Ascending aorta (tissue), 2 donors: ENCODE measurements around the gene AIF1. TPM values are rescaled to one million over a fixed set of nuclear protein-coding genes. Genes with fewer than 3 reads are reported as not detected.

Source experiments
- DNase-seq, 2 donors: peaks; one replicate each; pipeline ENCODE4 v3.0.0-alpha.2; 2019; ENCODE audit warnings: low spot score in 2 of 2
- H3K27ac ChIP-seq, 2 donors: fragments of 200-600 bp; sonication (generic); one replicate each; pipeline ENCODE4 v1.5.1; 2016 to 2017; ENCODE audit warnings: mild to moderate bottlenecking in 1 of 2
- H3K27me3 ChIP-seq: fragments of 200-600 bp; sonication (generic); one replicate; pipeline ENCODE4 v1.5.1; 2017
- H3K36me3 ChIP-seq, 2 donors: fragments of 200-600 bp; sonication (generic); one replicate each; pipeline ENCODE4 v1.5.1; 2016
- H3K4me1 ChIP-seq, 2 donors: fragments of 200-600 bp; sonication (generic); one replicate each; pipeline ENCODE4 v1.5.1; 2016 to 2017; ENCODE audit warnings: mild to moderate bottlenecking in 1 of 2
- H3K4me3 ChIP-seq, 2 donors: fragments of 200-600 bp; sonication (generic); one replicate each; pipeline ENCODE4 v1.5.1; 2016 to 2017; ENCODE audit warnings: mild to moderate bottlenecking in 1 of 2
- H3K9me3 ChIP-seq, 2 donors: fragments of 200-600 bp; sonication (generic); one replicate each; pipeline ENCODE4 v1.5.1; 2016
- intact Hi-C: fragments of 100-400 bp; cut with DNase I; formaldehyde crosslinking; loops from one replicate; pipeline ENCODE4 v1.15.1; 2023
- total RNA-seq: library from RNA; depleted of rRNA; stranded (reverse); fragments of >200 nt; gene quantifications from one replicate; pipeline ENCODE4 v1.1.0, GENCODE V29; 2016
- TF ChIP-seq, protein P1 (sequence below), 3 experiments: fragments of 200-600 bp in 2 of 3; fragments of 450-650 bp in 1 of 3; sonication (generic) in 2 of 3; IDR thresholded peaks; one replicate each; pipeline ENCODE4 v1.5.1; 2016 to 2019; ENCODE audit warnings: antibody characterized with exemption in 3 of 3, mild to moderate bottlenecking in 1 of 3, moderate library complexity in 1 of 3

Gene AIF1
- total RNA-seq, 1 donor from 2014 or later, result 1.7 TPM

DNA sequence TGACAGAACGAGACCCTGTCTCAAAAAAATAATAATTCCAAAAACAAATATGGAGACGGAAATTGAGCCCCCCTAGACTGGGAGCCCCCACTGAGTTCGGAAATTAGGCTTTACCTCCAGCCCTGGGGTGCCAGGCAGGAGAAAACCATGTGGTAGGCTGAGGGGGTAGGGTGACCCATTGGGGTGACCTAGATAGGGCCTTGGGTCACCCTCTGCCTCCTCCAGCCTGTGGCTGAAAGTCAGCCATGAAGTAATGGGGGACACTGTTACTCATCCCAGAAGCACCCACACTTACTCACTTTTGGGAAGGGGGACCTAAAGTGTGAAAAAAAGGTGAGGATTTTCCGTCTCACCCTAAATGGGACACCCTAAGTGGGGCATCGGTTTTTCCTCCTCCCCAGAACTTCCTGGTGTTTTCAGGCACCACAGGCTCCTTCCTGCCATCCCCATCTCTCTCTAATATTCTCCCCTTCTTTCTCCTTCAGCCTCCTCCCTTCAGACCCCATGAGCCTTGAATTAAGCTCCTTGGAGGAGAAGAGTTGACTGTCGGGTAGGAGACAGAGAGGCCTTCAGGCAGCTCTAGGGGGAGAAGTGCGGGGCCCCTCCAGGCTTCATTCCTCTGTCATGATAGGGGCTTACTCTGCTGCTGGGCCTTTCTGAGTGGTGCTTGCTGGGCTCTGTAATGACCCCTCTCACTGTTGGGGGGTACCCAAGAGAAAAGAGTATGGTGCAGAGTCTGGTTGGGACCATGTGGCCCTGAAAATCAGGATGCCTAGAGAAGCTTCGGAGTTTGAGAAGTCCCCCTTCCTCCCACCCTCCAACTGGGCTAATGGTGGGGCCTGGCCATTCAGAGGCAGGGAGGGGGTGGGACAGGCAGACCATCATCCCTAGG is 35.2 kb upstream of the AIF1 start:
- Histone ChIP-seq H3K4me1 (peaks cover 0 to 12% of the 10 kb centered on the region in 2 donors), H3K4me3 (no peak overlapping the region), H3K27me3 (no peaks in the 10 kb centered on the region), H3K9me3 (no peaks in the 10 kb centered on the region), H3K36me3 (no peaks in the 10 kb centered on the region), H3K27ac (no peak overlapping the region)
- no peak for DNase-seq
- TF ChIP-seq, protein P1, sequence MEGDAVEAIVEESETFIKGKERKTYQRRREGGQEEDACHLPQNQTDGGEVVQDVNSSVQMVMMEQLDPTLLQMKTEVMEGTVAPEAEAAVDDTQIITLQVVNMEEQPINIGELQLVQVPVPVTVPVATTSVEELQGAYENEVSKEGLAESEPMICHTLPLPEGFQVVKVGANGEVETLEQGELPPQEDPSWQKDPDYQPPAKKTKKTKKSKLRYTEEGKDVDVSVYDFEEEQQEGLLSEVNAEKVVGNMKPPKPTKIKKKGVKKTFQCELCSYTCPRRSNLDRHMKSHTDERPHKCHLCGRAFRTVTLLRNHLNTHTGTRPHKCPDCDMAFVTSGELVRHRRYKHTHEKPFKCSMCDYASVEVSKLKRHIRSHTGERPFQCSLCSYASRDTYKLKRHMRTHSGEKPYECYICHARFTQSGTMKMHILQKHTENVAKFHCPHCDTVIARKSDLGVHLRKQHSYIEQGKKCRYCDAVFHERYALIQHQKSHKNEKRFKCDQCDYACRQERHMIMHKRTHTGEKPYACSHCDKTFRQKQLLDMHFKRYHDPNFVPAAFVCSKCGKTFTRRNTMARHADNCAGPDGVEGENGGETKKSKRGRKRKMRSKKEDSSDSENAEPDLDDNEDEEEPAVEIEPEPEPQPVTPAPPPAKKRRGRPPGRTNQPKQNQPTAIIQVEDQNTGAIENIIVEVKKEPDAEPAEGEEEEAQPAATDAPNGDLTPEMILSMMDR (IDR thresholded peaks at IDR 0.05), result no peak
- intact Hi-C loops, result loop anchor here (1.0 to 2.0 kb wide), 2 partner anchors 19 to 41 kb away; partner anchors contain the start of gene PRRC2A

DNA sequence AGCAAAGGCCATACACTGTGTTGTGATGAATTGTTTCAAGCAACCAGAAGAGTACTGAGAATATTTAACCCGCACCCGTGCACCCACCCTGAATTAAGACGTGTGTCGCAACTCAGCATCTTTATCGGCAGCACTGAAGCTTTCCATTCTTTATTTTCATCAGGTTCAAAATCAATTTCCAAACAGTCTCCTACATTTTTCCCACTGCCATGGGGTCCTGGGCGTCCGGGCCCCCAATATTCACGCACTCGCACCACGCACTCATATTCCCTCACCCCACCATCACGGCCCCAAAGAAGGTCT is 34.6 kb upstream of the AIF1 start:
- intact Hi-C loops, result loop anchor here (1.0 to 2.0 kb wide), 2 partner anchors 18 to 40 kb away; partner anchors contain the start of gene PRRC2A
- Histone ChIP-seq H3K4me3 (peak overlapping the region; percentile 69 to 86), H3K27me3 (no peaks in the 10 kb centered on the region), H3K36me3 (no peaks in the 10 kb centered on the region), H3K4me1 (peaks cover 0 to 12% of the 10 kb centered on the region in 2 donors), H3K9me3 (no peaks in the 10 kb centered on the region), H3K27ac (peak overlapping the region; percentile 58 to 75)
- no peak for DNase-seq
- TF ChIP-seq, protein P1 (IDR thresholded peaks at IDR 0.05), result no peak

DNA sequence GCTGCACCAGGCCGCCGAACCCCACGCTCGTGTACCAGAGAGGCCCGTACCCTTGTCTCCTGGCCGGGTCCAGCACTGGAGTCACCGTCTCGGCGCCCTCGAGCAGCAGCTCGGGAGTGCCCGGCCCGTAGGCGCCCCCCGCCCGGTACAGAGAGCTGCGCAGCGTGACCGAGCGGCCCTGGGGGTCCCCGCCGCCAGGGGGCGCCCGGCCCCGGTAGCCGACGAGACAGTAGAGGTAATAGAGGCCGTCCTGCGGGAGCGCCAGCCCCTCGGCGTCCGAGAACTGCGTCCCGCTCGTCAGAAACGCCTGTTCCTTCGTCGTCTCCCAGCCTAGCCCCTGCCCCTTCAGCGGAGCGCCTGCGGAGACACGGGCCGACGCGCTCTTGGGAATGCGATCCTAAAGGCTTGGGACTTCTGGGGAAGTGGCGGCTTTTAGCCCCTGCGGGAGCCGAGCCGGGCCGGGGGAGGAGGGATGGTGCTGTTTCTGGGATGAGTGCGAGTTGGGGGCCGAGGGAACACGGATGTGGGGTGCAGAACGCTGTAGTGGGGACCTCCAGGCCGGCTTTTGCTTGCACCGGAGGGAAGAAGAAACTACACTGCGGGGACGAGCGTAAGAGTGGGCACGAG is 34.1 kb upstream of the AIF1 start:
- intact Hi-C loops, result loop anchor here (1.0 to 2.0 kb wide), 3 partner anchors 17 to 40 kb away; partner anchors contain the start of genes ATP6V1G2 and PRRC2A
- peak overlapping the region; percentile 69 to 86 for H3K4me3 ChIP-seq
- TF ChIP-seq, protein P1 (IDR thresholded peaks at IDR 0.05), result peak; percentile 96 to 99 (median 96)
- no peaks in the 10 kb centered on the region for H3K27me3 ChIP-seq
- H3K9me3 ChIP-seq, result no peaks in the 10 kb centered on the region
- peaks cover 0 to 12% of the 10 kb centered on the region in 2 donors for H3K4me1 ChIP-seq
- peak in 1 of 2 donors; percentile 93 for DNase-seq
- H3K27ac ChIP-seq, result peak overlapping the region; percentile 58 to 75
- H3K36me3 ChIP-seq, result no peaks in the 10 kb centered on the region

DNA sequence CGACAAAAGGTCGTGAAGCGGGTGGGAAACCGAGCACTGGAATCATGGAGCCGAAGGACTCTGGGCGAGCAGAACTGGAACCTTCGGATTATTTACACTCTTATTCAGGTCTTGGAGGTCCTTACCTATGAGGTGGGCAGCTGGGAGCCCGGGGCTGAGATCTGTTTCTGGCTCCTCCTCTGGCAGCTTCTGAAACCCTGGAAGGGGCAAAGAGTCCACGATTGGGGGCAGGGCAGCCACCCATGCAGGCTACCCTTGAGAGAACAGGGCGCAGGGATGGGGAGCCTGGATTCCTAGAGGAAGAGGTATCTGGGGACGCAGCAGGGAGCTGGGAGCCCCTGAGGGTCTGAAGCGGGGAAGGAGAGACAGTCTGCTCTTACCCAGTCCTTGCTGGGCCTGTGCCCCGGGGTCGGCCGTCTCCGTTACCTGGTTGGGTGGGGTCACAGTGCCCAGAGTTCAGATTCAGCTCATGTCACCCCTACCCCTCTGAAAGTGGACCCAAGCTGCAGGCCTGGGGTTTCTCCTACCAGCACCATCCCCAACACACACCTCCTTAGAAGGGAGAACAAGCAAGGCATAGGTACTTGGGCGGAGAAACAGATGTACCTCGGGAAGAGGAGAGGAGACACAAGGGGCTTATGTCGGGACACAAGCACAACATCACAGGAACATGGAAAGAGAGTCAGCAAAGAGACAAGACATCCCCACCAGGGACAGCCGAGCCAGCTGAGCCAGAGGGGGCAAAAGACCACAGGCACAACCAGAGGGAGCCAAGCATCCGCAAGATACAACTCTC is 33.4 kb upstream of the AIF1 start:
- H3K4me3 ChIP-seq, result peak overlapping the region; percentile 69 to 86
- H3K36me3 ChIP-seq, result no peaks in the 10 kb centered on the region
- TF ChIP-seq, protein P1 (IDR thresholded peaks at IDR 0.05), result no peak
- peaks cover 0 to 12% of the 10 kb centered on the region in 2 donors for H3K4me1 ChIP-seq
- DNase-seq, result no peak
- H3K9me3 ChIP-seq, result no peaks in the 10 kb centered on the region
- intact Hi-C loops, result loop anchor here (1.0 to 2.0 kb wide), 2 partner anchors 35 to 39 kb away; partner anchors contain the start of genes ATP6V1G2 and PRRC2A
- H3K27ac ChIP-seq, result peak overlapping the region; percentile 58 to 75
- H3K27me3 ChIP-seq, result no peaks in the 10 kb centered on the region

DNA sequence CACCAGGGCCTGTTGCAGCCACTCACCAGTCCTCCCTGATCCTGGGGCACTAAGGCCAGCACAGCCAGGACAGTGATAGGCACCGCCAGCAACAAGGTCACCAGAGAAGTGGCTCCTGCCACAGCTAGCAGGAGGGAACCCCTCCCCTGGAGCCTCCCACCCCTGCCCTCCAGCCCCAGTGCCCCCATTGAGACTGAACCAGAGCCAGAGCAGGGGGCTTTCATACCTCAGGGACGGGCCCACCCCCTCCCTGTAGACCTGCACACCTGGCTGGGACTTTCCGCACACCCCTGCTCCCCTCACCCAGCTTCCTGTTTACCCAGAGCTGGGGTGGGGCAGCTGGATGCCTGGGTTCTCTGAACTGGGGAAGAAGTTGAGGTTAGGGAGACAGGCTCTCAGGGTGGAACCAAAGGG is 32.8 kb upstream of the AIF1 start, which contains the start of gene LTB:
Gene LTB, minus strand, starts transcription at position 195 of the 414 bp plus-strand sequence. Its CDS starts 7 bp downstream, at position 188.
- intact Hi-C loops, result no loop called here

More for the DNA sequence above, 32.8 kb upstream of the AIF1 start, which contains the start of gene LTB:
- Histone ChIP-seq H3K9me3 (no peaks in the 10 kb centered on the region), H3K27me3 (no peaks in the 10 kb centered on the region), H3K4me3 (peak within 1 kb of the TSS; percentile 69 to 86), H3K36me3 (no peaks in the 10 kb centered on the region), H3K27ac (peak within 1 kb of the TSS; percentile 58 to 75), H3K4me1 (peaks cover 0 to 12% of the 10 kb centered on the region in 2 donors)
- no peak for DNase-seq
- TF ChIP-seq, protein P1 (IDR thresholded peaks at IDR 0.05), result no peak
